Body of pancreas (tissue), 4 donors: ENCODE data around the gene PPP4R1.

Experiments
- POLR2A ChIP-seq, 3 donors: fragments of 450-650 bp; IDR thresholded peaks; one replicate each; pipeline ENCODE4 v1.6.1; 2016; ENCODE audit warnings: antibody characterized with exemption in 3 of 3, mild to moderate bottlenecking in 2 of 3
- TF ChIP-seq, protein P1 (sequence below), 7 experiments: fragments of 450-650 bp in 4 of 7; fragments of 200-600 bp in 3 of 7; sonication (generic) in 3 of 7; IDR thresholded peaks; one replicate each; pipeline ENCODE4 v1.5.1; 2016 to 2019; ENCODE audit warnings: antibody characterized with exemption in 7 of 7

DNA sequence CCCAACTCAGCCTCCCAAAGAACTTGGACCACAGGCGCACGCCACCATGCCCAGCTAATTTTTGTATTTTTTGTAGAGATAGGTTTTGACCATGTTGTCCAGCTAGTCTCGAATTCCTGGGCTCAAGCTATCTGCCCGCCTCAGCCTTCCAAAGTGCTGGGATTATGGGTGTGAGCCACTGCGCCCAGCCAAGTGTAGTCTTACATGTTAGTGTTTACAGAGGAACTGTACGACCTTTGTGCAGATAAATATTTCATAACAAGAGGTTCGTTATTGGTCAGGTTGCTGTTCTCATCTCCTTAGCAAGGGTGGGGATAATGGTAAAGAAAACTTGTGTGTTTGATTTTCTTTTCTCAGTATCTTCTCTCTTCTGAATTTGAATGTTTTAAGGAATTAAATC, 92.6 kb downstream of the PPP4R1 start:
- TF ChIP-seq, protein P1, sequence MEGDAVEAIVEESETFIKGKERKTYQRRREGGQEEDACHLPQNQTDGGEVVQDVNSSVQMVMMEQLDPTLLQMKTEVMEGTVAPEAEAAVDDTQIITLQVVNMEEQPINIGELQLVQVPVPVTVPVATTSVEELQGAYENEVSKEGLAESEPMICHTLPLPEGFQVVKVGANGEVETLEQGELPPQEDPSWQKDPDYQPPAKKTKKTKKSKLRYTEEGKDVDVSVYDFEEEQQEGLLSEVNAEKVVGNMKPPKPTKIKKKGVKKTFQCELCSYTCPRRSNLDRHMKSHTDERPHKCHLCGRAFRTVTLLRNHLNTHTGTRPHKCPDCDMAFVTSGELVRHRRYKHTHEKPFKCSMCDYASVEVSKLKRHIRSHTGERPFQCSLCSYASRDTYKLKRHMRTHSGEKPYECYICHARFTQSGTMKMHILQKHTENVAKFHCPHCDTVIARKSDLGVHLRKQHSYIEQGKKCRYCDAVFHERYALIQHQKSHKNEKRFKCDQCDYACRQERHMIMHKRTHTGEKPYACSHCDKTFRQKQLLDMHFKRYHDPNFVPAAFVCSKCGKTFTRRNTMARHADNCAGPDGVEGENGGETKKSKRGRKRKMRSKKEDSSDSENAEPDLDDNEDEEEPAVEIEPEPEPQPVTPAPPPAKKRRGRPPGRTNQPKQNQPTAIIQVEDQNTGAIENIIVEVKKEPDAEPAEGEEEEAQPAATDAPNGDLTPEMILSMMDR (IDR thresholded peaks at IDR 0.05), result no peak
- TF ChIP-seq POLR2A (IDR thresholded peaks at IDR 0.05), result no peak
